ENCODE results near the gene ANAPC16.
A peak's percentile ranks its signal among the peaks of the same experiment; 100 is the strongest.
"Not testable (repeated sequence)": the region's sequence is repeated elsewhere in the genome, so short reads cannot be mapped to it uniquely, and the experiment has no call there.

Gene ANAPC16

DNA sequence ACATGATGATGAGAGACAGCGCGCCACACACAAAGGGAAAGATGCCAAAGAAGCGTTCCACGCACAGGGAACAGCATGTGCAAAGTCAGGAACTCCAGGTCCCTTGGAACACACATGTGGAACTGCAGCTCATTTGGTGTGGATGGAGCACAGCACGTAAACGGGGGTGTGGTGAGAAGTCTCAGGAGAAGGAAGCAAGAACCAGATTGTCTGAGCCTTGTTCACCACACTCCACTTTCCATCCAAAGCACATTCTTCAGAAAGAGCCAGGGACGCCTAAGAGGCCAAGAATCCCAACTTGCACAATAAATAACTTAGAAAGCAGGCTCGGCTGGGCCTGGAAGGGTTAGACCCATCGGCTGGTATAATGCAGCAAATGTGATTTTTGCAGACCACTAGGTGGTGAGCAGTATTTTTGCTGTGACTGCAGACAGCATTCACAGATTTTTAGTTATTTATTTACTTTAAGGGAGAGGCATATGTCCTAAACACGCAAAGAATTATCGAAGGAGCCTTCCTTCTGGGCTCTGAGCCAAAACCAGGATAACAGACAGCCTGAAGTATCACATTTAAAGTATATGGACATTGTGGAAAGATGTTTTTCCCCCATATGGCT lies 28.1 kb downstream of the ANAPC16 start:
- DNase-seq (ENCODE audit: low read depth): peak; percentile 86

DNA sequence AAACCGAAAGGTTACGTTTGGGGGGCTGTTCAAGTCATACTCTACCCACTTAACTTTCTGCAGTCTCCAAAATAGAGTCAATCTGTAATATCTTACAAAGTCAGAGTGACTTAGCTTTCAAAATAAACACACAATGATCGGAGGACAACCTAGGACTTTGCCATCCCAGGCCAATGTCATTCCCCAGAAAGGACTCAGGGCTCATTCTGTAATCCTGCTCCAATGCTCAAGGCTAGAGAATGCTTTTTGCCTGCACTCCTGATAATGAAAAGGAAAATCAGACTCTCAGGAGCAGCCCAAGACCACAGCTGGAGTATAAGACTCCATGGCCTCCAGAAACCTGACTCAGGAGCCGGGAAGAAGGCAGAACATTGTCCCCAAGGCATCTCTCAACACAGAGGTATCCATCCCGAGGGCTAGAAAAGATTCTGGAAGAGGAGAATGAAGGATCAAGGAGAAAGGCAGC lies 28.8 kb downstream of the ANAPC16 start:
- DNase-seq (ENCODE audit: low read depth): no peak

GRCh38 chr10:72245949-72246525 lies 30.2 kb downstream of the ANAPC16 start:
- DNase-seq (ENCODE audit: low read depth): no peak

GRCh38 chr10:72248468-72249151 lies 32.8 kb downstream of the ANAPC16 start:
- no peak for DNase-seq (ENCODE audit: low read depth)

DNA sequence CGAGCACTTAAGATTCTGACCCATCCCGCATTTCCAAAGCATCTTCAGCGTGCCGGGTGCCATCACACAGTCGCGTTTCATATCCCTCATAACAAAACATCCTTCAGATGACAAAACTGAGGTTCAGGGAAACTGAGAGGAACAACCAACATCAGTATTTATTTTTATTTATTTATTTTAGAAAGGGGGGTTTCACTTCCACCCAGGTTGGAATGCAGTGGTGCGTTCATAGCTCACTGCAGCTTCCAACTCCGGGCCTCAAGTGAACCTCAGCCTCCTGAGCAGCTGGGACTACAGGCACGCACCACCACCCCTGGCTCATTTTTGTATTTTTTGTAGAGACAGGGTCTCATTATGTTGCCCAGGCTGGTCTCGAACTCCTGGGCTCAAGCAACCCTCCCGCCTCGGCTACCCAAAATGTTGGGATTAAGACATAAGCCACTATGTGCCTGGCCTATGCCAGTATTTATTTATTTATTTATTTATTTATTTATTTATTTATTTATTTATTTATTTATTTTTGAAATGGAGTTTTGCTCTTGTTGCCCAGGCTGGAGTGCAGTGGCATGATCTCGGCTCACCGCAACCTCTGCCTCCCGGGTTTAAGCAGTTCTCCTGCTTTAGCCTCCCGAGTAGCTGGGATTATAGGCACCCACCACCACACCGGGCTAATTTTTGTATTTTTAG lies 33.5 kb downstream of the ANAPC16 start:
- not testable (repeated sequence) for DNase-seq (ENCODE audit: low read depth)

- peak; percentile 77 for DNase-seq (ENCODE audit: low read depth)
Measured at GRCh38 chr10:72250666-72251065, 34.9 kb downstream of the ANAPC16 start.

GRCh38 chr10:72251635-72252034 lies 35.8 kb downstream of the ANAPC16 start:
- DNase-seq (ENCODE audit: low read depth): no peak

DNA sequence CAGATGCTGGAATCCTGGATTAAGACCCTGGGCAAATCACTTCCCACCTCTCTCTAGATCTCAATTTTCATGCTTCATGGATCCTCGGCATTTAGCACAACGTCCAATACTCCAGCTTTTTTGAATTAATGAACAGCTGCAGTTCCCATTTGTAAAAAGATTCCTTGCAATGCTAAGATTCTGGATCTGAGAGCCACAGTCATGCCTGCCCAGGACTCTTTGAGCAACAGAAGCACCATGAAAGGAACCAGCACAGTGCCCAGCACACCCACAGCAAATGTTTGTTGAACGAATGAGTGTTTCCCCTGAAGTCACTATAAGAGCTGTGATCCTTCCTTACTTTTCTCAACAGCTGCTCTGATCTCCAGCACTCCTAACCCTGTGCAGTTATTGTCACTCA lies 37.2 kb downstream of the ANAPC16 start:
- DNase-seq (ENCODE audit: low read depth): no peak

GRCh38 chr10:72253578-72253977 lies 37.8 kb downstream of the ANAPC16 start:
- DNase-seq (ENCODE audit: low read depth): no peak

- no peak for DNase-seq (ENCODE audit: low read depth)
Measured at GRCh38 chr10:72254813-72255568, 39.2 kb downstream of the ANAPC16 start.

GRCh38 chr10:72255977-72256729 lies 40.3 kb downstream of the ANAPC16 start:
- no peak for DNase-seq (ENCODE audit: low read depth)

DNA sequence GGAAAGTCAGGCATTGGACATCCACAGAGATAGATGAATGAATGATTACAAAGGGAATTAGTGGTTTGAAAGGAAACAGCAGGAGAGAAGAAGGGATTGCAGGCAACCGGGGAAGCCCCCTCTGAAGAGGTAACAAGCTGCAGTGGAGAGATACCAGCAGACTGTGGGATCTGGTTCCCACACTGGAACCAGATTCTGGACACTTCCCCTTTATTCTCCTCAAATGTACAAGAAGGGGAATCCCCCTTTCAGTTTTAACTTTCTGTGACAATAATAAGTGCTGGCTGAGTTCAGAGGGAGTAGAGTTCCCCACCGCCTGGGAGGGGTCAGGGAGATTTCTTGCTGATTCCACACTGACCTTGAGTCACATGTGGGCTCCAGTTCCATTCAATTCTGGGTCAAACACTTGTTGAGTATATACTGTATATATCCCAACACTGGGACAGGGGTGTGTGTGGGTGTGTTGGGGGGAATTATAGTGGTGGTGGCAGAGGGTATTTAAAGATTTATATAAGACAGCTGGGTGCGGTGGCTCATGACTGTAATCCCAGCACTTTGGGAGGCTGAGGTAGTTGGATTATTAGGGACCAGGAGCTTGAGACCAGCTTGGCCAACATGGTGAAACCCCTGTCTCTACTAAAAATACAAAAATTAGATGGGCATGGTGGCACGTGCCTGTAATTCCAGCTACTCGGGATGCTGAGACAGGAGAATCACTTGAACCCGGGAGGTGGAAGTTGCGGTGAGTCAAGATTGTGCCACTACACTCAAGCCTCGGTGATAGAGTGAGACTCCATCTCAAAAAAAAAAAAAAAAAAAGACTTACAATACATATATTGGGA lies 41.5 kb downstream of the ANAPC16 start:
- DNase-seq (ENCODE audit: low read depth): no peak

- no peak for DNase-seq (ENCODE audit: low read depth)
Measured at GRCh38 chr10:72258617-72259016, 42.8 kb downstream of the ANAPC16 start.

DNA sequence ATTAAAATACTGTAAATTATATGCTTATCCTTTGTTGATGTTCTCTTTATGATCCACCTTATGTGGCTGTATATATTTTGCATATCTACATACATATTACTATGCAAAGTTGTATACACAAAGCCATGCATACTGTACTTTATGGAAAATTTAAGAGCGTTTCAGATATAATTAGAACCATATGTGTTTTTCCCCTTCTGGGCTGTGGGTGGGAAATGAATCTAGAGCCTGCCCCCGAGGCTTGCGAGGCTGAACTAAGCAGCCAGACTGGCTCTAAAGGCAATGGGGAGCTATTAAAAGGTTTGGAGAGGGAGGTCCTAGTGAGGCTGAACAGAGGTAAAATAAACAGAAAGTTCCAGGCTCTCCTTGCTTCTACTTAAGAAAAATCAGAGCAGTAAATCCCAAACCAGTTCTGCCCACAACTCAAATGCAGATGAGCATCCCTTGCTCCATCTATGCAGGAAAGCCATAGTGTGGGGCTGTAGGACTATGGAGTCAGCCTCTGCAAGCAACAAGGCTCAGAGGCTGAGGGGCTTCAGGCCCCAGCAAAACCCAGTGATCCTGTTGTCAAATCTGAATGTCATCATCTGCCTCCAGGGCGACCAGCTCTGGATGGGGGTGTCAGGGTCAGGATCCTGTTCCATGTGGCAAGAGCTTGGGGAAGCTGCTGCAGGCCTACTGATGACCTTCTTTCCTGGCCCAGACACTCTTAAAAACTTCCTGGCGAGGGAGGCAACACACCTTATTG lies 43.9 kb downstream of the ANAPC16 start:
- no peak for DNase-seq (ENCODE audit: low read depth)

DNA sequence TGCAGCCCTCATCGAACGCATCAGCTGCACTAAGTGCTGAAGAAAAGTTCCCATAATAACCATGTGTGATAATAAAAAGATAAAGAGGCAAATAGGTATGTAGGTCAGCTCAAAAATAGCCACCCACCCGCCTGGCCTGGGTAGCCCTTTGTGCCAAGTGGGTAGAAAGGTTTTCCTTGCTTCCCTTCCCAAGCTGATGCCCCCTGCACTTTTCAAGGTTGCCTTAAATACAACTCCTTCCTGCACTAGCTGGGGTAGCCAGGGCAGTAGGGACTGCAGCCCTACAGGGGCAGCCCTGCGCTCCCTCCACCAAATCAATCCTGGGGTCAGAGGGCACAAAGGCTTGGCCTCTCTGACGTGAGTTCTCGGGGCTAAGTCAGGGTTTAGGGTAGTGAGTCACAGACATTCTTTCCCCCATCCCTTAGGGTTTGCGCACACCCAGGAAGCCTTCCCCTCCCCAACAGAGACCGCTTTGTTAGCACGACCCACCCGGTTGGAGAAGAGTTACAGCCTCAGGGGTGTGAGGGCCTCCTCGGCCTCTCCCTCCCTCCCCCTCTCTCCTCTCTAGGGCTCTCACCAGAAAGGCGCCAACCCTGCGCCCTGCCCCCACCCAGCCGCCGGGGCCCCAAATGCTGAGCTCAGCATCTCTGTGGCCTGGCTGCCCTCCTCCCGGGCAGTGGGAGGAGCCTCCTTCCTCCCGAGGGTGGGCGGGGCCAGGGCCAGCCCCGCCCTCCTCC lies 44.6 kb downstream of the ANAPC16 start:
- DNase-seq (ENCODE audit: low read depth): no peak

DNA sequence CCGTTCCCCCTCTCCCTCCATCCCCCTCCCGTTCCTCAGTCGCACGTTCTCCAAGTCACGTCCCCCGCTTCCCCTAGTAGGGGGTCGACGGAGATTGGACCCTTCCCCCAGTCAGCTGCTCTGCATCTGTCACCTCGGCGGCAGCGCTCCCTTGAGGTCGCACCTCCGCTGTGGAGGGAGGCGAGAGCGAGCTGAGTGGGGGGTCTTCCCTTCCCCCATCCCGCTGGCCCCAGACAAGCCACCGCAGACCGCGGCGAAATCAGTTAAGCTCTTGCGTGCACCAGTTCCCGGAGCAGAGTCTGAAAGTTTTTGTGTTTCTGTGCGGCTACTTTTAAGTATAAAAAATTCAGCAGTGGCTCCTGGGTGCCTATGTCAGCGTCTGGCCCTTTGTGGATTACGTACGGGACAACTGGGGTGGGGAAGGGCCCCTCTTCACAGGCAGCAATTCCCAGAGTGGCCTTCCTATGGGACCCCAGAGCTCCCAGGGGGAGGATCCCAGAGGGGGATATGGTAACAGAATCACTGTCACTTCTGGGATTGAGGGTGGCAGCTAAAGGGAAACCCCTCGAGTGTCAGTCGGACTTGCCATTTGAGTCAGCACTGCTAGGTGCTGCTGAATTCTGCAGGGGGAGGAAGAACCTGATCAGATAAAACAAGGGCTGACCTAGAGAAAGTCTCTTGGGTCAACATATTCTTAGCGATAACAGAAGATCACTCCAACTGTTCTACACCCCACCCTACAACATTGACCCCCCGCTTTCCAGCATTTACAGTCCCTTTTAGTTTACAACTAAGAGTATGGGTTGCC lies 45.4 kb downstream of the ANAPC16 start:
- DNase-seq (ENCODE audit: low read depth): no peak

GRCh38 chr10:72261784-72262404 lies 46.1 kb downstream of the ANAPC16 start:
- no peak for DNase-seq (ENCODE audit: low read depth)

Measured in stromal cell of bone marrow (primary cell).